Dedifferentiated amniotic fluid mesenchymal stem cell (primary cell): ENCODE measurements around the gene RNF144A.

Experiments used
- DNase-seq: peaks from one replicate; pipeline ENCODE4 v3.0.0-alpha.2; 2016; ENCODE audit errors: extremely low spot score

The RNF144A gene

DNA sequence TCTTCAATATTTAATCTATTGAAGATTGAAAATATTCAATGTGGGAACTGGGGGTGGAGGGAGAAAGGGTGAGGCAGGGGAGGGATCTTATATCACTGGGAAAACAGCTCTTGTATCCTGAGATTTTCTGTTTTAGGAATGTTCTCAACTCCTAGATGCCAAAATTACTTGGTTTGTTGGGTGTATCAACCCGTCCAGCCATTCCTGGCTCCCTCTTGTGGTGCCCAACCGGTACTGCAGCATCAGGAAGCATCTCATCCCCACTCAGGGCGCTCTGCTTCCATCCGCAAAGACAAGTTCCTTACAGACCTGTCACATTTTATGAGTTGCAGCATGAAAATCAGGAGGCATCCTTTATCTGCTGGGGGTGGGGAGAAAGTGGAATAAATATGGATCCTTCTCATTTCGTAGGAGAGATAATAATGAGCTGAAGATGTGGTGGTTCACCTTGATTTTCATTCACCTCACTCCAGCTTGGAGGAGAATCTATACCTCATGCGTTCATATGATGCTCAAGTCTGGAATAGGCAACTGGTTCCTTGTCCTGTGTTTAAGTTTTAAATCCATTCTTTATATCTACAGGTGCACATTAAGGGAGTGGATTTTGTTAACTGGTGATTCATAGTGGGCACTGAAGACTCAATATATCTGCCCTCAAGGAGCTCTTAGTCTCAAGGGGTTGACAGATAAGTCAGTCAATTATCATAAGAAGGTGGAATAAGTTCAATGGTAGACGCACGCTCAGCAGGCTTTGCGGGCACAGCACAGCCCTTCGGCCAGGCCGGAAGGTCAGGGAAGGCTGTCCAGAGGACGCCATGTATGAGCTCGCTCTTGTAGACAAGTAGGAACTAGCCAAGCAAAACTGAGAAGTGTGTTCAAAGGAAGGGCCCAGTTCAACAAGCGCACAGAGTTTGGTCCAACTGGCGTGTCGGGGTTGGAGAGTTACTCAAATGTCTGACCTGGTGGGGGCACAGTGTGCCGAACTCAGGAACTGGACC lies 127.3 kb downstream of the RNF144A start:
- peak; percentile 62 for DNase-seq

DNA sequence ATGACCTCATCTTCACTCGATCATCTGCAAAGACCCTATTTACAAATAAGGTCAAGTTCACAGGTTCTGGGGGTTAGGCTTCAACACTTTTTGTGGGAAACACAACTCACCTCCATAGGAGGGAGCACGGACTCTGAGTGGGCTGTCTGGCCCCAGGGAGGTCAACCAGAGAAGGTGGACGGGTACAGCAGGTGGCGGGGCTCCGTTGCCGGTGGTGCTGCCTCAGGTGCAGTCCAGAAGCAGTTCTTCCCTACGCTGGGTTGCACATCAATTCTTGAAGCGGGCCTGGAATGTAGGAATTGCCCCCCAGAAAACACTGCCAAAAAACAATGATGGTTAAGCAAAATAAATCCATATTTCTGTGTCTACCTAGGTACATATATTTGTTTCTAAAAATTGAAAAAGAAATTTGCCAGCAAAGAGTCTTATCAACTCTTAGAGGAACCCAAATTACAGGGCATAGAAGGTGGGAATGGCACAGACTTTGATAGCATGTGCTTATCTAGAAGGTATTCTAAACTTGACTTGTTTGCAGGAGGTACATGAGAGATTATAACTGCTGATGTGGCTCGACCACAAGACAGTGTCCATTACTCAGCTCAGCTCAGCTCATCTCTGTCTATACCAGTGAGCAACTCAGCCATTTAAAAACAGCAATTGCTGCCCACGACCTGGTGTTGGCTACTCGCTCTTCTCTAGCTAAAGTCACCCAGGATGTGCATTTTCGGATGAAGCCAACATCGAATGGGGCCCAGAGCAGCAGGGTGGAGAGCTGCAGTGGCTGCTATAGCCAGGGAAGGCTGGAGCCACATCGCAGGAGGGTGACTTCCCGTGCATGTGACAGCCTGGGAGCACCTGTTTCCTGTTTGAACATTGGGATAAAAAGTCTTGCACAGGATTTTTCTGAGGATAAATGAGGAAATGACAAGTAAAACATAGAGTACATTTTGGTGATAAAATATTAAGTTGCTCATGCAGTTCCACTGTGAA lies 128.7 kb downstream of the RNF144A start:
- no peak for DNase-seq

- DNase-seq: no peak
These were observed 130.4 kb downstream of the RNF144A start for GRCh38 chr2:7047661-7048060.

DNA sequence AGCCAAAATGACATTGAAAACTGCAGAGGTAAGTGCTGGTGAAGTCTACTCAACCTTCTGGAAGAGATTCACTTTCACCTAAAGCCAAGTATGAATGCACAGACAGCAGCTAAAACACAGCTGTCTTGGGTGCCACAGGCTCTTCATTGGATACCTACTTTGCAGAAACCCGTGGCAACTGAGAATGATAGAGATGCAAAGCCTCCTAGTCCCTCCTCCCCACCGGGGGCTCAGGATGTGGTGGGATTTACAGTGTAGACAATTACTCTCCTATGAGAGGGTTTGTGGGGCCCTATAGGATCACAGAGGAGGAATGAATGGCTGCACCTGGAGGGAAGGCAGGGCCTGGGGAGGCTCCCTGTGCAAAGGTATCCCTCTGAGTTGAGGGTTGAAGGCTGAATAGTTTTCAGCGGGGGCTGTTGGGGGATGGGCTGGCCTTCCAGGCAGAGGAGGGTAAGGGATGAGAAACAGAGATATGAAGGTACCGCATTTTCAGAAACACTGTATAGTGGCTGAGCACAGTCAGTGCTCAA lies 131.6 kb downstream of the RNF144A start:
- no peak for DNase-seq

DNA sequence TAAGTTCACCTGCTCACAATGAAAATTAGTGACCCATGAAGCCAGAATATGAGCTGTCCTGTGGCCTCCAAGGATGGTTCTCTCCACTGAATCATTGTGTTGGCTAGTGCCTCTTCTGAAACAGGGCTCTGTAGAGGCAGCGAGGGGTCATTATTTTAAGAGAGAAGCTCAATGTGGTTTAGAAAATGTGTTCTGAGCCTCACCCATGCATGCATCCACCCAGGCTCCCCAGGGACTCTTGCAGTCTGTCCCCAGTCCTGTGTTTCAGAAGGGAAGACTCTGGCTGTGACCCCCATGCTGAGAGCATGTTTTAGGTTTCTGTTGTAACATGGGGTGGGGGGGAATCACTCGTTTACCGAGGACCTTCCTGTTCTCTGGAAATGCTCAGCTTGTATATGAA lies 135.2 kb downstream of the RNF144A start:
- no peak for DNase-seq

DNA sequence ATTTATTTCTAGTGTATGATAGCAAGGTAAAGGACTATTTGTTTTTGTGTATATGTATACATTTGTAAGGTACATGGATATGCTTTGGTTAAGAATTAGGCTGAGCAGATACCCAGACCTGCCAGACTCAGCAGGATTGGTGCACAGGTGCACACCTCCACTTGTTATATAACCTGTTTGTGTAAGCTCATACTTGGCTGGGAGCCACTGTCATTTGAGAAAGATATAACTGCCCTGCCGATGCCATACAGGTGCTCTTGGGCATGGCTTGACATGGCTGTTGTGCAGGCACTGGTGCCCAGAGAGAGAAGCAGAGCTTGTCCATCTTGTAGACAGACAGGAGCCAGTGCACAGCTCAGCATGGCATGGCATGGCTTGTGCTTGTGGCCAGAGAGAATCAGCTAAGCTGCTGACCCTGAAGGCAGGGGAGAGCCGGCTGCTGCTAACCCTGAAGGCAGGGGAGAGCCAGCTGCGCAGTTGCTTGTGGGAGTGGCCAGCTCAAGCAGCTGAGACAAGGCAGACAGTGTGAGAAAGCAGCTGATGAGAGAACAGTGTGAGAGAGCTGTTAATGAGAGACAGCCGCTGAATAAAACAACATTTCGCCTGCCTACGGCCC lies 136.5 kb downstream of the RNF144A start:
- DNase-seq: no peak

- DNase-seq: no peak
These were observed 140.7 kb downstream of the RNF144A start for GRCh38 chr2:7057865-7058400.

DNA sequence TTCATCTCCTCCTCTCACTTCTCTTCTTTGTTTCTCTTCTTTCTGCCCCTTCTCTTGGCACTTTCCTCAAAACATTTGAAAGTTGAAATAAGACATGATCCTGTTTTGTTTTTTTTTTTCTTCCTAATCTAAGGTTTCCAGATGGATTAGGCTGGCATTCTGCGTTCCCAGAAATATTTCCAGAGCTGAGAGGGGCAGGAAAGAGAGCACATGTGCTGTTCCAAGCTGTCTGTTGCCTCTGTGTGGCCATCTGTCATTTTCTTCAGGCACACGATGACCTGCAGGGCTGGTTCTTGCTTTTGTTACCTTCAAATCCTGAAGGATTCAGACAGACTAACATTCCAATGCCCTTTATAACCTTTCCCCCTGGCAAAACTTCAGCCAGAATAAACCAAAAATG lies 142.9 kb downstream of the RNF144A start:
- no peak for DNase-seq

DNA sequence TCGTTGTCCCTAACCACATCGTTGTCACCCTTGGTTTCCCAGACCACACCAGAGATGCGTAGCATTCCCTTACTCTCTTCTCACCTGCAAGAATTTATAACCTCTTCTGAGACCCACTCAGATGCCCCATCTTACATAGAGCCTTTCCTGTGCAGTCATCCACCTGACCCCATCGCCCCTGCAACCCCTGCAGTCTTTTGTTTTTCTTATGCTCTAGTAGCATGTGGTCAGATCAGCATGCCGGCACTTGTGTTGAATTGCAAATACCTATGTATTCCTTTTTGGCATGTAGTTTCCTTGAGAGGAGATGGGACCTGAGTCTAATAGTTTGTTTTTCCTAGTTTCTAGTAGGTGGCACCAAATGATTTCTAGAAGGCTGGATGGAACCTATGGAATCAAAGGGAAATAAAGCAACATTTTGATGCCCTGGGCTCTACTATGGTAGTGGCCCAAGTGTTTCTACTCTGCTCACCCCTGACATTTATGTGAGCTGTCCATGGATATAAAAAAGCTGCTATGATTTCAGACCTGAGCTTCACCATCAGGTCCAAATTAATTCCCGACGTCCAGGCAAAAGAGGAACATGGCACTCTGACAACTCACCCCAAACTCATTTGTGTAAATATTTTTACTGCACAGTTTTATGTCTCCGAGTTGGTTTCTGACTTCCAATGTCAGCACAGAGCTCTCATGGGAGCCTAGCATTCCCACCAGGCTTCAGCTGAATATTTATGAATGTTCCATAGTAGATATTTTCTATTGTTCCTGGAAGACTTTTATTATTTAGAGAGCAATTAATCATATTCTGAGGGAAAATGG lies 143.6 kb downstream of the RNF144A start:
- no peak for DNase-seq

GRCh38 chr2:7061450-7061789 lies 144.2 kb downstream of the RNF144A start:
- no peak for DNase-seq

DNA sequence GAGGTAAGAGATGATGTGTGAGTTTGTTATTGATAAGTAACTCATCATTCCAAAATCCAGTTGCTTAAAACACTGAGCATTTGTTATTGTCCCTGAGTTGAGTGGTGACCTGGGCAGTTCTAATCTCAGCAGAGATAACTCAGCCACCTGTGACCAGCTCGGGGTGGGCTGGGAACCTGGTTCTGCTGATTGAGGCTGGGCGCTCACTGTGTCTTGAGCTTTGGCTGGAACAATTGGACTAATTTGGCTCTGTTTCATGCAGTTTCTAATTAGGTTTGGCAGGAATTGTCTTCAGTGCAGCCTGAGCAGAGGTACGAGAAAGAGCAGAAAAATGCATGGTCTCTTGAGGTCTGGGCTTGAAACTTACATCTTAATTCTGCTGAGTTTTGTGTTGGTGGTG lies 144.7 kb downstream of the RNF144A start:
- DNase-seq: no peak

- no peak for DNase-seq
These were observed 146.6 kb downstream of the RNF144A start for GRCh38 chr2:7063789-7064188.

DNA sequence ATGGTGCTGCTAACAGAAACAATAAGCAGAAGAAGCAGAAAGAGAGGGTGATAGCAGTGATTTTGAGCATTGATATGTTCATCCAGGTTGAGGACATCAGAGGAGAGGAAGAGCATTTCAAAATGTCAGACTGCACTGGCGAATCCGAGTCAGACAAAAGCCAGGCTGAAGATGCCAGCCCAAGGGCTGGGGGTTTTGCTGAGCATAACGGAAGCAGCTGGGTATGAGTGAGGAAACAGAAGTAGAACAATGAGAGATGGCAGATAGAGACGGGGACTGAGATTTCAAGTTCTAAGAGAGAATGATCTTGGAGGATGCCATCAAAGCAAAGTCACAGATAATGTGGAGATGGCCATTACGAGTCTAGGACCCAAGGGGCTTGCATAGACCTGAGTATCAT lies 151.2 kb downstream of the RNF144A start:
- DNase-seq: no peak

DNA sequence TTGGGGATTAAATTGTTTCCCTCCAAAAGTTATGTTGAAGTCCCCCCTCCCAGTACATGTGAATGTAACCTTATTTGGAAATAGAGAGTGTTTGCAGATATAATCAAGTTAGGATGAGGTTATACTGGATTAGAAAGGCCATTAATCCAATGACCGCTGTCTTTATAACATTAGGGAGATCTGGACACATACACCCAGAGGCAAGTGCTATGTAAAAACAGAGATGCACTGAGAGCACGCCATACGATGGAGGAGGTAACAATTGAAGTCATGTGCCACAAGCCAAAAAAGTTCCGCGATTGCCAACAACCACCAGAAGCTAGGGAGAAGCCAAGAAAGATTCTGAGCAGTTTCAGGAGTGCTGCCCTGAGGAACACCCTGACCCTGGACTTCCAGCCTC lies 153.3 kb downstream of the RNF144A start:
- DNase-seq: no peak

DNA sequence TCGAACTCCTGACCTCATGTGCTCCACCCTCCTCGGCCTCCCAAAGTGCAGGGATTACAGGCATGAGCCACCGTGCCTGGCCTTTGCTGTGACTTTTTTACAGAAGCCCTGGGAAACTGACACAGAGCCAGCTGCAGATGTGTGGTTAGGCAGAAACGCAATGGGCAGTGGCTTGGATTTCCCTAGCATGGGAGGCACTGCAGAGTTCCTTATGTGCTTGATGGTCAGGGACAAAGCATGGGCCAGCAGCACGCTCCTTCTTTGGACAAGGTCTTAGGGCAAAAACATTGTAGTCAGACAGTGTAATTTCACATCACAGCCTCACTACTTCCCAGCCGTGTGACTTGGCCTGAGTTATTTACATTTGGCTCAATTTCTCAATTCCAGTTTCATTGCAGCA lies 153.9 kb downstream of the RNF144A start:
- no peak for DNase-seq

- no peak for DNase-seq
These were observed 154.8 kb downstream of the RNF144A start for GRCh38 chr2:7071916-7072556.

DNA sequence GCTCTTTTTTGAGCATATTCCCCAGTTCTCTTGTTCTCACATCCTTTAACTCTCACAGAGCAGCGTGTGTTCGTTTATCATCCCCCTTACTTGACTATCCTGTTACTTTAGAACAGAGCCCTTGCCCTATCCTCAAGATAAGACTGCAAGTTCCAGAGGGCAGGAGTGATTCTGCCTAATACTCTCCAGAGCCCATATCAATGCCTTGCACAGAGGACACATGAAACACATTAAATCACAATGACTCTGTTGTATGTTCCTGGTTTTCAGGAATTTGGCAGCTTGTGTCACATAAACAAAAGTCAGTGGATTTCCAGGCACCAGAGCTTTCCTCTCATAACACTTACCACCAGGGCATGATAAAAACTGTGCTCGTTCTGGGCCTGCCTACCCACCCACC lies 156.7 kb downstream of the RNF144A start:
- no peak for DNase-seq

GRCh38 chr2:7075834-7076233 lies 158.6 kb downstream of the RNF144A start:
- DNase-seq: no peak

DNA sequence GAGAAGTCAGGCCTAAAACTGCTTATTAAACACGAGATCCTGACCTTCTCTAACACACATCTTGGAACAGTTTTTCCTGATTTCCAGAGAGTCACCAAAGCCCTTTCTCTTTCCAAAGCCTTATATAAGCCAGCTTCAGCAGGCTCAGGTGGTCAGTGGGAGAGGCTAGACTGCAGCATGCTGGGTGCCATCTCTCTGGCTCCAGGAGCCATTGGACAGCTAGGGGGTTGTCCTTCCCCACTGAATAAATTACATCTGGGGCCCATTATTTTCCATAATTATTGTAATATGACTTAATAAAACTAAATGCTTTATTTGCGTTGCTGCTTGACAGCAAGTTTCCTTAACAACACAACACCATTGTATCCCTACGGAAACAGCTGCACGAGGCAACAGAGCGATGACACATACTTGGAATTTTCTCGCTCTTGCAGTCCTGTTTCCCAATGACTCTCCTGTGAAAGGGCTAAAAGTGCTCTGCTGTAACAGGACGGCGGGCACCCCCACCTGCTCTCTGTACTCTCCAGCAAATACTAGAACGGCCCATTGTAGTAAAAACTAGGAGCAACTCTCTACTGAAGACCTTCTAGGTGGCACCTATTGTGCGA lies 160.6 kb downstream of the RNF144A start:
- DNase-seq: no peak
